HL-60 (cell line): ENCODE measurements around the gene ABCC11.

Experiments used
- GABPA ChIP-seq: IDR thresholded peaks from 2 replicates; pipeline ENCODE4 v1.6.1; 2012; ENCODE audit warnings: low read depth
- POLR2AphosphoS5 ChIP-seq: IDR thresholded peaks from 2 replicates; pipeline ENCODE4 v1.6.1; 2012; ENCODE audit warnings: low read depth
- TF ChIP-seq, protein P1 (sequence below): IDR thresholded peaks from one replicate; pipeline ENCODE4 v1.5.1; 2011; ENCODE audit warnings: low read length, control low read depth, inconsistent platforms; ENCODE audit not compliant: insufficient read depth
- TF ChIP-seq, protein P2 (sequence below): IDR thresholded peaks from 2 replicates; pipeline ENCODE4 v1.6.1; 2012; ENCODE audit warnings: low read depth; ENCODE audit not compliant: insufficient replicate concordance

DNA sequence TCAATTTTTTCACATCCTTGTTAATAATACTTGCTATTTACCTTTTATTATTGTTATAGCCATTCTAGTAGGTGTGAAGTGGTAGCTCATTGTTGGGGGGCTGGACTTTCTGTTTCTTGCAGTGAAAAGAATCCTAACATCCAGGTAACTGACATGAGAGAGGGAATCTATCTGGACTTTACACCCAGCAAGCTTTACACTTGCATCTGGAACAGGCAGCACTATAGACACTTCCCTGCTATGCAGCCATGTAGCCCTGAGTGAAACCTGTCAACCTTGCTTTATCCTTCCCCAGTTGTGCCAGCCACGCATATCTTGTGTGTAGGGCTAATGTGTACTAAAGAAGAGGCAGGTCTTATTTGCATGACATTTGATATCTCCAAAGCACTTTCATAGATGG, 74.7 kb downstream of the ABCC11 start:
- TF ChIP-seq, protein P1, sequence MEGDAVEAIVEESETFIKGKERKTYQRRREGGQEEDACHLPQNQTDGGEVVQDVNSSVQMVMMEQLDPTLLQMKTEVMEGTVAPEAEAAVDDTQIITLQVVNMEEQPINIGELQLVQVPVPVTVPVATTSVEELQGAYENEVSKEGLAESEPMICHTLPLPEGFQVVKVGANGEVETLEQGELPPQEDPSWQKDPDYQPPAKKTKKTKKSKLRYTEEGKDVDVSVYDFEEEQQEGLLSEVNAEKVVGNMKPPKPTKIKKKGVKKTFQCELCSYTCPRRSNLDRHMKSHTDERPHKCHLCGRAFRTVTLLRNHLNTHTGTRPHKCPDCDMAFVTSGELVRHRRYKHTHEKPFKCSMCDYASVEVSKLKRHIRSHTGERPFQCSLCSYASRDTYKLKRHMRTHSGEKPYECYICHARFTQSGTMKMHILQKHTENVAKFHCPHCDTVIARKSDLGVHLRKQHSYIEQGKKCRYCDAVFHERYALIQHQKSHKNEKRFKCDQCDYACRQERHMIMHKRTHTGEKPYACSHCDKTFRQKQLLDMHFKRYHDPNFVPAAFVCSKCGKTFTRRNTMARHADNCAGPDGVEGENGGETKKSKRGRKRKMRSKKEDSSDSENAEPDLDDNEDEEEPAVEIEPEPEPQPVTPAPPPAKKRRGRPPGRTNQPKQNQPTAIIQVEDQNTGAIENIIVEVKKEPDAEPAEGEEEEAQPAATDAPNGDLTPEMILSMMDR: no peak
- TF ChIP-seq, protein P2, sequence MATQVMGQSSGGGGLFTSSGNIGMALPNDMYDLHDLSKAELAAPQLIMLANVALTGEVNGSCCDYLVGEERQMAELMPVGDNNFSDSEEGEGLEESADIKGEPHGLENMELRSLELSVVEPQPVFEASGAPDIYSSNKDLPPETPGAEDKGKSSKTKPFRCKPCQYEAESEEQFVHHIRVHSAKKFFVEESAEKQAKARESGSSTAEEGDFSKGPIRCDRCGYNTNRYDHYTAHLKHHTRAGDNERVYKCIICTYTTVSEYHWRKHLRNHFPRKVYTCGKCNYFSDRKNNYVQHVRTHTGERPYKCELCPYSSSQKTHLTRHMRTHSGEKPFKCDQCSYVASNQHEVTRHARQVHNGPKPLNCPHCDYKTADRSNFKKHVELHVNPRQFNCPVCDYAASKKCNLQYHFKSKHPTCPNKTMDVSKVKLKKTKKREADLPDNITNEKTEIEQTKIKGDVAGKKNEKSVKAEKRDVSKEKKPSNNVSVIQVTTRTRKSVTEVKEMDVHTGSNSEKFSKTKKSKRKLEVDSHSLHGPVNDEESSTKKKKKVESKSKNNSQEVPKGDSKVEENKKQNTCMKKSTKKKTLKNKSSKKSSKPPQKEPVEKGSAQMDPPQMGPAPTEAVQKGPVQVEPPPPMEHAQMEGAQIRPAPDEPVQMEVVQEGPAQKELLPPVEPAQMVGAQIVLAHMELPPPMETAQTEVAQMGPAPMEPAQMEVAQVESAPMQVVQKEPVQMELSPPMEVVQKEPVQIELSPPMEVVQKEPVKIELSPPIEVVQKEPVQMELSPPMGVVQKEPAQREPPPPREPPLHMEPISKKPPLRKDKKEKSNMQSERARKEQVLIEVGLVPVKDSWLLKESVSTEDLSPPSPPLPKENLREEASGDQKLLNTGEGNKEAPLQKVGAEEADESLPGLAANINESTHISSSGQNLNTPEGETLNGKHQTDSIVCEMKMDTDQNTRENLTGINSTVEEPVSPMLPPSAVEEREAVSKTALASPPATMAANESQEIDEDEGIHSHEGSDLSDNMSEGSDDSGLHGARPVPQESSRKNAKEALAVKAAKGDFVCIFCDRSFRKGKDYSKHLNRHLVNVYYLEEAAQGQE: no peak
- TF ChIP-seq POLR2AphosphoS5 (no peak), GABPA (no peak)
